DMS114 treated with DMSO at 0.1 percent for 48 hours (cell line): ENCODE results near the gene BIK.

Source experiments
- DNase-seq: peaks from one replicate; lab custom pipeline; 2025; ENCODE audit not compliant: unreplicated experiment; lab: John Stamatoyannopoulos, UW

Gene BIK

DNA sequence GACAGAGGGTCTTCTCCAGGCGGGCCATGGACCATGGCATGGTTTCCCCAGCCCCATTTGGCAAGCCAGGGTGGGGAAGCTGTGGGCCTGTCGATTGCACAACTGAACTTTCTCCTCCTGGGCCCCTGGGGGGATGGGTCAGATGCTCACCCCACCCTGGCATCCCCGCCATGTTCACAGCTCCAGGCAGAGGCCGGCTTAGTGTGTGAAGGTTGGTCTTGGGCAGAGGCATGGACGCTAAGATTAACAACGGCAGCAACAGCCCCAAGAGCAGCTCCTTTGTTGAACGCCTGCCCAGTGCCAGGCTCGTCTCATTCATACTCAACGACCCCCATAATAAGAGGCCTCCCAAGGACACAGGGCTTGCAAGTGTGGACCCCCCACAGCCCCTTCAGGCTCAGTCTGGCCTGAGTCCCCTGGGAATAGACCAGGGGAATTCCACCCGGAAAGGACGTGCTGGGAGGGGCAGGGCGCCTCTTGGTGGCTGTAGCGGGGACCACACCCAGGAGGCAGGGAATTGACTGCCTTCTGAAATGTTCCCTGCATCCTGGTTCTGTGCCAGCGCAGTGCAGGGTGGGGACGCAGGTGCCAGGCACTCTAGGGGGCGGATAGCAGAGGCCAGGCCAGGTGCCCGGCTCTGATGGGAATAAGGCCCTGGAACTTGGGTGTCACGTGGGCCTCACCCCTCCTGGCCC, 49.1 kb downstream of the BIK start:
- no peak for DNase-seq

DNA sequence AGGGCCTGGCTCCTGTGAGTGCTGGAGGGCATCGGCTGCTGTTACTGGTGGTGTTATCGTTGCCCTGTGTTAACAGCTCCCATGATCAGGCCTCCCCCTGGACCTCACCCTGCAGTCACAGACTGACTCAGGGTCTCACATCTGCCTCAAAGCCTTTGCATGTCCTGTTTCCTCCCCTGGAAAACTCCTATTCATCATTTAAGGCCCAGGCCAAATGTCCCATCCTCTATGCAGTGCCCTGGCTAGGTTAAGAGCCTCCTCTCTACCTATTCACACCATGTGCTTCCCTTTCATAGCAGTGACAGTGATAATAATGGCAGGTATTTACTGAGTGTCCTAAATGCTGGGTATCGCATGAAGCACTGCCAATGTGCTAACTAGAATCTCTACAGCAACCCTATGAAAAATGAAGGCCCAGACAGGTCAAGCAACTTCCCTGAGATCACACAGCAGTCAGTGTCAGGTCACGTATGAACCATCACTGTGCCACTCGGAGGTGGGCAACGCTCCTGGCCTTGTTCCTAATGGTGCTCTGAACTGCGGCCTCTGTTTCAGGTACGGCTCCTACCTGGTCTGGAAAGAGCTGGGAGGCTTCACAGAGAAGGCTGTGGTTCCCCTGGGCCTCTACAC, 50.1 kb downstream of the BIK start:
- no peak for DNase-seq

DNA sequence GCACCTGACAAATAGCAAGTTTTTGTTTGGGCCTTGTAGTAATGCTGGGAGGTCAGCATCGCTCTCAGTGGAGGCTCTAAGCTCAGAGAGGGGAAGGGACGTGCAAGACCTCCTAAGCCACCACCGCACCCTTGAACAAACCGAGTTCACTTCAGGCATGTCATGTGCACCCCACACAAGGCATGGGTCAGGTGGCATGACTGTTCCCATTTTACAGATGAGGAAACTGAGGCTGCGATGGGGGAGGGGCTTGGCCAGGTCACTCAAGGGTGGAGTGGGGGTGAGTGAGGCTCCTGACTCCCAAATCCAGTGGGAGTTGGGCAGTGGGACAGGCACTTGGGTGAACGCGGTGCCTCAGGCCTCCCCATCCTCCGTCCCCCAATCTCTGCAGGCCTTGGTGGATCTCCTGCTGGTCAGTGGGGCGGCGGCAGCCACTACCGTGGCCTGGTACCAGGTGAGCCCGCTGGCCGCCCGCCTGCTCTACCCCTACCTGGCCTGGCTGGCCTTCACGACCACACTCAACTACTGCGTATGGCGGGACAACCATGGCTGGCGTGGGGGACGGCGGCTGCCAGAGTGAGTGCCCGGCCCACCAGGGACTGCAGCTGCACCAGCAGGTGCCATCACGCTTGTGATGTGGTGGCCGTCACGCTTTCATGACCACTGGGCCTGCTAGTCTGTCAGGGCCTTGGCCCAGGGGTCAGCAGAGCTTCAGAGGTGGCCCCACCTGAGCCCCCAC, 52.0 kb downstream of the BIK start:
- no peak for DNase-seq

DNA sequence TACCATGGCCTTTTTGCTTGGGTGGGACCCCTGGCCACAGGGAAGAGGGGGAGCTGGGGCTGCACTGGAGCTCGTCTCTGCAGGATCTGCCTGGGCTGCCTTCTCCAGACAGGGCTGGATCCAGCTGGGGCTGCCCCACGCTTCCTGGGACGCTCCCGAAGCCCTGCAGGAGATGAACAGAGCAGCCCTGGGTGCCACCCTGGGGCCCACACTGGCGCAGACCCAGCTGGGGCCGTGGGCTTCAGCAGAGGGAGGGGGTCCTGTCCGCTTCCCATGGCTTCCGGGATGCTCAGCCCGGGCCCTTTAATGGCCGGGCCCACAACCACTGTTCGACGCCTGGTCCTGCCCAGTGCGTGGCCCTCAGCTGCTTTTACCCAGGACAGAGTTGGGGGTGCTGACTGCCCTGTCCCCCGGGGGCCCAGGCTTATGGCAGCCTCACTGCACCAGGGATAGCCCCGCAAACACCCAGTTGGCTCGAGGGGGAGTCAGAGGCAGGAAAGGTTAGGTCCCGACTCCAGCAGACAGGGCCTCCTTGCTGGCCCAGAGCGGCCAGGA, 52.8 kb downstream of the BIK start:
- no peak for DNase-seq

DNA sequence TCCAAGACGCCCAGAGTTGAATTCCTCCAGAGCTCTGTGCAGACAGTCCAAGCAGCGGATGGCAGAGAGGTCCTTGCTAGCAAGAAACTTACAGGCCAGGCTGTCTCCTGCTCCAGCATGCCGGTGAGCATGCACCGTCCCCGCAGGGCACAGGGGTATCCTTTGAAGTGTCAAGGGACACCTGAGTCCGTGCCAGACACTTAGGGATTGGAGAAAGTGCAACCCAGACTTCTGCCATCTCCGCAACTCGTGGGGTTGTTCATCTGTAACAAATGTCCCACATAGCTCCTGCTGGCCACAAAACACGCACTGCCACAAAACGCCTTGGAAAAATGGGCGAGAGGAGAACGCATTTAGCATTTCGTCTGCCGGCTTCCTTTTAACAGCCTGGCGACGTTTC, 54.1 kb downstream of the BIK start:
- no peak for DNase-seq

DNA sequence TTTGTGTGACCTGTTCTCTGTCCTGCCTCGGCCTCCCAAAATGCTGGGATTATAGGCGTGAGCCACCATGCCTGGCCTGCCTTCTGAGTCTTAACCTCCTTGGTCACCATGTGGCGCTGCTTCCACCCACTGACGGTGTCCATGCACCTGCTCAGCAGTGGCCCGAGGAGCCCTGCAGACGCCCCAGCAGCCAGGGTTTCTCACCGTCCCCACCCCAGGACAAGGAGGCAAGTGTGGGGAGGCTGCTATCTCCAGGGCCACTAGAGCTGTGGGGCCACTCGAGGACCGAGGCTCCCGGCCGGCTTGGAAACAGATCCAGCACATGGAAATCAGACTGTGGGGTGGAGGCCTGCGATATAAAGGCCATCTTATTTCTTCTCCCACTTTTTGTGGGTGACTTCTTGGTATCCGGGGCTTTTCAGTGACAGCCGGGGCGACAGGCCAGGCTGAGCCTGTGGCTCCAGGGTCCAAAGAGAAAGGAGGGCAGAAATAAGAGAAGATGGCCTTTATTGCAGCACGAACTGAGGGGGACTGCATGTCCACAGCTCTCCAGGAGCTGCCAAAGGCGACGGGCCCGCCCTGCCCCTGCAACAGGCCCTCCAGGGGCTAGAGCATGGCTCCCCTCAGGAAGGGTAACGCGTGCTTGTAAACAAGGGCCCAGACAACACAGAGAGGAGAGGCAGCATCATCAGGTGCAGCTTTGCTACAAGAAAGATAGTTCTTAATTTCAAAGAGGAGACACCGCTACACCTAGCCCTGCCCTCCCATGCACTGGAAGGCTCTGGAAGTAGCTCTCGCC, 55.8 kb downstream of the BIK start:
- no peak for DNase-seq

DNA sequence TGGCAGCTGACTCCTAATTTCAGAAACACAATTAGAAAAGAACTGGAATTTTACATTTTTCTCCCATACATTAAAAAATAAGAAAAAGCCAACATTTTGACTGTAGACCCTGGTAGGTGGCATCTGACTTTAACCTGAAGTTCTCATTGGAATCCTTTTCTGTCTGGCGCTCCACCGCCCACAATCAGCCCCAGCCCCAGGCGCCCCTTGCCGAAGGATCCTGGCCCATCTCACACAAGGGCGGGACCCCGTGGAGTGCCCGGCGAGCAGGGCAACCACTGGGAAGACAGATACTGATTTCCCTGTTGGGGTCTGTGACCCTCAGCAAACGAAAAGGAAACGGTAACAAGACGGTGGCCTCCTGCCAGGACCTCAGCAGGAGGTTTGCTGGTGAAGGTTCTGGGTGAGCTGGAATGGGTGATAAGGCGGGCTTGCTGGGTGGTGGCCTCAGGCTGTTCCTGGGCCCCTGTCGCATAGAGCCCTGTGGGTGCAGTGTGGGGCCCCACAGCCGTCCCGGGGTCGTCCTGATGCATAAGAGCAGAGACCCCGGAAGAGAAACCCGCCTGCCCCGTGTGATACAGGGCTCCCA, 56.5 kb downstream of the BIK start:
- no peak for DNase-seq

DNA sequence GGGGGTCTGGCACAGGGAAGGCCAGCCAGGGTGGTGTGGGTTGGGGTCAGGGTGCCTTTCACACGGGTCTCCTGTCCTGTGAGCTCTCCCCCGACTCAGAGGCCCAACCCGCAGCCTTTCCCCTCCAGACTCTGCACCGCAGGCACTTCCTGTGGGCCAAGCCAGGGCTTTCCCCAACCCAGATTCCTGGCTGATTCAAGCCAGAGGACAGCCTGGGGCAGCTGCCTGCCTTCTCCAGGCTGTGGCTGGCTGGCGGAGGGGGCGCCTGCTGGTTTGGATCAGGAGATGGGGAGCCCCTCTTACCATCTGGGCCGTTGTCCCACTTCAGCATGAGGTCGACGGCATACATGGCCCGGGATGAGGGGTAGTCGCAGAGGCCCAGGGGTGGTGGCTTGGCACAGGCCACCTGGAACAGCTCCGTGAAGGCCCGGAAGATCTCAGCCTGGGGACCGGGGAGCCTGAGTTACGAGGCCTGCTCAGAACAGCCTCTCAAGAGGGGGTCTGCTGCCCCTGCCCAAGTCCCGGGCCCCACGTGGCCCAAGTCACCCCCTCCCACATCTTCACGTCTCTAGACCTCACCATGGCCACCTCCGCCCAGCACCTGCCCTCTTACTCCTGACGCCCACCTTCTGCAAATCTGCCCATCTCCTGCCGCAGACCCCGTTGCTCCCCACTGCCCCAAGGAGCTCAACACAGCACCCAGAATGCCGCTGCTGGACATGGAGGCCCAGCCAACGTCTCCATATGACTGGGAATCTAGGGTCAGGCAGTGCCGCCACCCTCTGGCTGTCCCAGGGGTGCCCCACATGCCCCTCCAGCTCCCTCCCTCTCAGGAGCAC, 58.1 kb downstream of the BIK start:
- no peak for DNase-seq

DNA sequence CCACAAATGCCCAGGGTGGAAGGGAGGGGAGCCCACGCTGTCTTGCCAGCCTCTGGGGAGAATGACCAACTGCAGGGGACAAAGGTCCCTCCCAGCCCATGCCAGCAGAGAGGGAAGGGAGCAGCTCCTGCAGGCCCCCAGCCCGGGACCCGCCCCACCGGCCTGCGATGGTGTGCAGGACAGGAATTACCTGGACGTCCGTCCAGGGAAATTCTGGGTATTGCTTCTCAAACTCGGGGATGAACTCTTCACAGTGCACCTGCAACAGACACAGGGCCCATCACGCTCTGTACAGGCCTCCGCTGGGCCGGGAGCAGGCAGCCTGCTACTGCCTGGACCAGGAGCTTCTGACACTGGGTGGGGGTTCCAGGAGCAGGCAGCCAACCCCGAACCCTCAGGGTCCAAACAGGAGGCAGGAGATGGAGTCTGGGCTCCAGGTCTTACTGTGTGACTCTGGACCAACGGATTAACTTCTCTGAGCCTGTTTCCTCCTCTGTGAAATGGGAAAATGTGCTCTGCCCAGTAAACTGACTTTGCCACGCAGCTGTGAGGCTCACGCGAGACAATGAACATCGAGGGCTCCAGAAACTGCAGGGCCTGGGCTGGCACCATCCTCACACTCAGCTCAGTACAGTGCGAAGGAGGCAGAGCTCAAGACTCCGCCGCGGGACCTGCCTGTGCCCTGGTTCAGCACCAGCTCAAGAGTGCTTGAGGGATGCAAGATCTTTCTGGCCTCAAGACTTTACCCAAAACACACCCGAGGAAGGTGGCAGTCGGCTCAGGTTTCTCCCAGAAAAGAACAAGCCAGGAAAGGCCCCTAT, 59.0 kb downstream of the BIK start:
- DNase-seq: no peak

DNA sequence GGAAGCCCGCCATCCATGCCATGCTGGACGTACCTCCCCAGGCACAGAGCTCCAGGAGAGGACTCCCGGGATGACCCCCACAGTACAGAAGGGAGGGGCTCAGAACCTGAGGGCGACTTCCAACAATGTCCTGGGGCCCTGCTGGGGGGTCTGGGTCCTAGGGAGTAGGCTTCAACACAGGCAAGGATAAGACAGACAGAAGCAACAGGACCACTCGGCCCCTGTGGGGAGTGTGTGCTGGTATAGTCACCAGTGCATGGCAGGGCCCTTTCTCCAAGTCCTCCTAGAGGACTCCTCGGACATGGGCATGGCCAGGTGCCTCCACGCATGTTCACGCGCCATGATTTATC, 59.6 kb downstream of the BIK start:
- DNase-seq: no peak

DNA sequence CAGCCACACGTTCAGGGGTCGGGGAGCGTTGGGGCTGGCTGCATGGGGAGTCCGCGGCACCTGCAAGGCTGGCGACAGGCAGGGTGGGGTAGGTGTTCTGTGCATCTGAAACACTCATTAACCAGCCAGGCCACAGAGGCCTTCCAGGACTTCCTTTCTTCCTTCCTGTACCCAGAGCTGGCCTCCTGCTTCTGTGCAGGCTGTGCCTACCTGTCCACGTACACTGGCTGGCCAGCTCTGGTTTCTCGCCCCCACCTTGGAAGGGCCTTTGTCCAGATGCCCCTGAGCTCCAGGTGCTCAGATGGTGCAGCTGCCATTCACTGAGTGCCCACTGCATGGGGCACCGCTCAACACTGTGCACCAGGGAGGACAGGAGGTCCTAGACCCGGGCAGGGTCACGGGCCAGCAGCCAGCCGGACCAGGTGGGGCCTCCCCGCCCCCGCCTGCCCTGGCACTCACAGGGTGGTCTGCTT, 60.5 kb downstream of the BIK start:
- DNase-seq: no peak

DNA sequence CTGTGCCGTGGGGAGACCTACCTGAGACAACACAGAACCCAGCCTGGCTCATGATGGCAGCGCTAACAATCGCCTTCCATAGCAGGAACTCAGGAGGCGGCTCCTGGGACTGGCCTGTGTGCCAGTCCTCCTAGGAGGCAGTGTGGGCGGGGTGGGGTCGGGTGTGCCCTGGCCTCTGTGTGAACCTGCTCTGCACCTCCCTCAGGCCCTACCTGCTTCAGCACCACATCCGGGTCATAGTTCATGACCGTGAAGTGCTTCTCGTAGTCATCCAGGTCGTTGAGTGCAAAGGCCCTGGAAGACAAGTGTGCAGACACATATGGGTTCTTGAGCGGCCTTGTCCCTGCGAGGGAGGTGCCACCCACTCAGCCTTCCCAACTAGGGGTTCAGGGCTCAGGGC, 61.1 kb downstream of the BIK start:
- no peak for DNase-seq

DNA sequence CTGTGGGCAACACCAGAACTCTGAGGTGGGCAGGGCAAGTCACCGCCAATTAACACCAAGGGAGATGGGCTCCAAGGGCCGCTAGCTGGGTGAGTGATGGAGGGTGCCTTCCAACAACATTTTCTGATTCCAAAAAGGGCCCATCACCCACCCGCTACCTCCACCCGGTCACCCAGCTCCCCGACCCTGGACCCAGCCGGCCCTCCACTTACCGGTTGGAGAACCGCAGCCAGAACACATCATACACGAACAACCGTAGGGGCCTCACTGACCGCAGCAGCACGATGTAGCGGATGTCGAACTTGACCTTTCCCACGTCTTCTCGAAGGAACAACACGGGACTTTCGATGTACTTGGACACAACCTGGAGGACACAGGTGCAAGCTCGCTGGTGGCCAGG, 61.6 kb downstream of the BIK start:
- DNase-seq: no peak

DNA sequence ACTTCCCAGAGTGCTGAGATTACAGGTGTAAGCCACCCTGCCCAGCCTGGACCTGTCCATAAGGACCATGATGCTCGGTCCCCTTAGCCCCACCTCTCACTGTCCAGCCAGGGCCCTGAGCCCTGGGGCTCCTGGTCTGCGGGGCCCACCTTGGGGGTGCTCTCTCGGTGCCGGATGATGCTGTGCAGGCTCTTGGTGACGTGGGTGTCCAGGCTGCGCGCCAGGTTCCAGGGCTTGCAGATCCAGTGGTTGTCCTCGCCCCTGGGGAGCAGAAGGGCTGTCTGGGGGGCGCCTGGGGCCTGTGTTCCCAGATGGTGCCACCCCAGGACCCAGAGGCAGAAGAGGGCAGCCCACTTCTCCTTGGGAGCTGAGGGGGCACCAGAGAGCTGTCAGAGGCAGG, 63.0 kb downstream of the BIK start:
- no peak for DNase-seq

DNA sequence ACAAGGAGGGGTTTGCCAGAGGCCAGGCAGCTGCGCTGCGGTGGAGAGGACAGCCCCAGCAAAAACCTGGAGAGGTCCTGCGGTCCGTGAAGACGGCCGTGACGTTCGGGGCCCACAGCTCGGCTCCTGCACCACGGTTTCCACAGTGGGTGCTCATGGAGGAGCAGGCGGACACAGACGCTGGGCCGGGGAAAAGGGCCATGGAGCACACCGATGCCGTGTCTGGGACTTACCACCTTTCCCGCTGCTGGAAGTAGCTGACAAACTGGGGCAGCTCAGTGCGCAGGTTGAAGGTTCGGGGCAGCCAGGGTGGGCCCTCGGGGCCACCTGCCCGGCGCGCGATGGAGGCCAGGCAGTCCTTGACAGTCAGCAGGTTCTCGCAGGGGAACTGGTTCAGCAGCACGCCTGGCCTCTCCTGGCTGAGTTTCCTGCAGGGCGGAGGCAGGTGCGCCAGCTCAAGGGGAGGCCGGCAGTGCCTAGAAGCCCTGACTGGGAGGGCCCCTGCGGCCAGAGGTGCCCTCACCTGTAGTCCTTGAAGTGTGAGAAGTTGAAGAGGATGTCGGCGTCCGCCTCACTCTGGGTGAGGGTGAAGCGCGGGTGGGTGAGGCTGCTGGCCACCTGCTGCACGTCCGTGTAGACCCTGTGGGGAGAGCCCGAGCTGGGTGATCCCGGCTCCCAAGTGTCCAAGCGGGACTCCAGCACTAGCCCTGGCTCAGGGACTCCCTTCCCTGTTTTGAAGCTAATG, 63.6 kb downstream of the BIK start:
- DNase-seq: no peak

DNA sequence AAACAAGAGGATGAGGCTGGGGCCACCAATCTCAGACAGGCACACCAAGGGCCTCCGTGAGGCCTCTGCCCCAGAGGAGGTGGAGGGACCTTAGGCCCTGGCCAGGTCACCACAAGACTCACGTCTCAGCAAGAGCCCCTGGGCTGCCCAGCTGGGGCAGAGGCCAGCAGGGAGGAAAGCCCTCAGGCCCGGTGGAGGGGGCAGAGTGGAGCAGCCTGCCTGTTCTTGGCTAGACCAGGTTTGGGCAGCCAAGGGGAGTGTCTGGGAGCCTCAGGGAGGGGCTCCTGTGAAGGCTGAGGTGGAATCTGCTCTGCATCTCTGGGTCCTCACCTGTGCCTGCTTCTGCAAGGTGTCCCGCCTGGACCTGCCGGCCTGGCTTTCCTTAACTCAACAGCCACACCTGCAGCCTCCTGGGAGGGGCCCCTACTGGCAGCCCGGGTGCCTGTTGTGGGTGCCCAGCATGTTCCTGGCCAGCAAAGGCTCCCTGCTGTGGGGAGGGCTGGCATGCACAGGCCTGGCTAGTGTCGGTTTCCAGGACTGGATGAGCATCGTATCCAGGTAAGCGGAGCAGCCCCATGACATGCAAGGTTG, 64.5 kb downstream of the BIK start:
- no peak for DNase-seq

DNA sequence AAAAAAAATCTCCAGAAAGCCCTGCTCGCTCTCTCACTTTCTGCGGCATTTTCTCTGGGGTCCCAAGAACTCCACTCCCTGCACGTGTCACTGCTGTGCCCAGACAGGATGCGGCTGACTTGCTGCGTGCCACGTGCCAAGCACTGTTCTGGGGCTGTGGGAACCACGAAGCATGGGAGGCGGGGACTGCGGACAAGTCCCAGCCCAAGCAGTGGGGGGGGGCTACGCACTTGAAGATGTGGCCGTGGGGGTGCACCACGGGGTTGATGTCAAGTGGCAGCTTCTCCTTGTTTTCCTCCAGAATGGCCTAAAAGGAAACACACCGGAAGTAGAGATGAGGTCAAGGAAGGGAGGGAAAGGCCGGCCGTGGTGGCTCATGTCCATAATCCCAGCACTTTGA, 65.5 kb downstream of the BIK start:
- no peak for DNase-seq

DNA sequence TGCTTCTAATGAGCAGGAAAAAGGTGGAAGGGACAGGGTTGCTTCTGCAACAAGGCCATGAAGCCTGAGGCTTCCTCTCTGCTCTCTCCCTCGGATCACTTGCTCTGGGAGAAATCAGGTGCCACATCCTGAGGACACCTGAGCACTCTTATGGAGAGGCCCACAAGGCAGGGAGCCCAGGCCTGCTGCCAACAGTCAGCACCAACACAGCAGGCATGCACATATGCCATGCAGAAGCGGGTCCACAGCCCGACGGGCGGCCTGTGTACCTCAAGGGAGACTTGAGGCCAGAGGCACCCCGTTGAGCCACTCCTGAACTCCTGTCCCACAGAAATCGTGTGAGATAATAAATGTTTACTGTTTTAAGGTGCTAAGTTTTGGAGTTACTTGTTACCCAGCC, 66.9 kb downstream of the BIK start:
- no peak for DNase-seq
